Measurements from ENCODE around the gene RECQL5.

GRCh38 chr17:75621489-75621888 is 45.5 kb downstream of the RECQL5 start:
- TF ChIP-seq, protein P1, sequence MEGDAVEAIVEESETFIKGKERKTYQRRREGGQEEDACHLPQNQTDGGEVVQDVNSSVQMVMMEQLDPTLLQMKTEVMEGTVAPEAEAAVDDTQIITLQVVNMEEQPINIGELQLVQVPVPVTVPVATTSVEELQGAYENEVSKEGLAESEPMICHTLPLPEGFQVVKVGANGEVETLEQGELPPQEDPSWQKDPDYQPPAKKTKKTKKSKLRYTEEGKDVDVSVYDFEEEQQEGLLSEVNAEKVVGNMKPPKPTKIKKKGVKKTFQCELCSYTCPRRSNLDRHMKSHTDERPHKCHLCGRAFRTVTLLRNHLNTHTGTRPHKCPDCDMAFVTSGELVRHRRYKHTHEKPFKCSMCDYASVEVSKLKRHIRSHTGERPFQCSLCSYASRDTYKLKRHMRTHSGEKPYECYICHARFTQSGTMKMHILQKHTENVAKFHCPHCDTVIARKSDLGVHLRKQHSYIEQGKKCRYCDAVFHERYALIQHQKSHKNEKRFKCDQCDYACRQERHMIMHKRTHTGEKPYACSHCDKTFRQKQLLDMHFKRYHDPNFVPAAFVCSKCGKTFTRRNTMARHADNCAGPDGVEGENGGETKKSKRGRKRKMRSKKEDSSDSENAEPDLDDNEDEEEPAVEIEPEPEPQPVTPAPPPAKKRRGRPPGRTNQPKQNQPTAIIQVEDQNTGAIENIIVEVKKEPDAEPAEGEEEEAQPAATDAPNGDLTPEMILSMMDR (IDR thresholded peaks at IDR 0.05), result no peak
- TF ChIP-seq ZFX (IDR thresholded peaks at IDR 0.05; ENCODE audit: borderline replicate concordance), result no peak
